Psoas muscle (tissue), 8 donors: ENCODE results near the gene KAZN. TPM values are rescaled to one million over a fixed set of nuclear protein-coding genes. Genes with fewer than 3 reads are reported as not detected.

ENCODE experiments used
- ATAC-seq, 4 donors: fragments of 200-7000 bp; cut with Tn5 transposase; one replicate each; pipeline ENCODE4 v1.9.1; 2020; ENCODE audit warnings: moderate library complexity in 3 of 4, mild to moderate bottlenecking in 2 of 4
- DNase-seq, 2 donors: peaks; one replicate each; pipeline ENCODE4 v3.0.0-alpha.2; 2020
- H3K27ac ChIP-seq: fragments of 200-600 bp; one replicate; pipeline ENCODE4 v1.8.0; 2022
- H3K27me3 ChIP-seq, 3 donors: fragments of 200-600 bp in 1 of 3; one replicate each; pipeline versions ENCODE4 v1.6.1 to v1.8.0; 2013 to 2022; ENCODE audit warnings: low read length in 2 of 3, mild to moderate bottlenecking in 2 of 3, moderate library complexity in 1 of 3; ENCODE audit not compliant: insufficient read depth in 3 of 3
- H3K36me3 ChIP-seq, 2 donors: fragments of 200-600 bp in 1 of 2; one replicate each; pipeline versions ENCODE4 v1.6.1 to v1.8.0; 2013 to 2022; ENCODE audit warnings: low read depth in 1 of 2, mild to moderate bottlenecking in 1 of 2, moderate library complexity in 1 of 2; ENCODE audit not compliant: insufficient read depth in 1 of 2
- H3K4me1 ChIP-seq: fragments of 200-600 bp; one replicate; pipeline ENCODE4 v1.8.0; 2022
- H3K4me3 ChIP-seq: fragments of 200-600 bp; one replicate; pipeline ENCODE4 v1.8.0; 2022; ENCODE audit warnings: mild to moderate bottlenecking
- H3K9me3 ChIP-seq: fragments of 200-600 bp; one replicate; pipeline ENCODE4 v1.8.0; 2022
- WGBS, 3 donors: extraction: QIAGEN DNeasy Blood & Tissue Kit; methylation state at CpG; one replicate each; pipeline versions ENCODE4 v1.1.6 to v1.1.7; 2013; 5-methylcytosine and 5-hydroxymethylcytosine counted together
- intact Hi-C, 2 donors: fragments of 100-400 bp; cut with DNase I; formaldehyde crosslinking; loops; one replicate each; pipeline versions ENCODE4 v1.11.0 to v1.14.2; 2022
- polyA plus RNA-seq, 3 donors: library from polyadenylated mRNA; stranded (reverse); fragments of 200-250 nt; gene quantifications; one replicate each; pipeline ENCODE4 v1.2.3, GENCODE V29; 2013
- total RNA-seq, 4 donors: library from RNA; stranded (reverse); fragmentation: NEBNext Ultra II Directional in 2 of 4; extraction: Animal tissue kit (Norgen Biotek cat#: 25700) in 2 of 4; gene quantifications; one replicate each; pipeline versions ENCODE4 v1.2.1 to v1.2.4, GENCODE V29; 2021 to 2023
- TF ChIP-seq, protein P1 (sequence below): fragments of 200-600 bp; IDR thresholded peaks from one replicate; pipeline ENCODE4 v1.8.0; 2022; ENCODE audit warnings: antibody characterized with exemption
- donor health status: healthy with polysubstance abuse.
- donor health status: DM: no; HTN: no; CAD: no; lungs with moderate emphysema.
- donor health status: Bipolar disorder and iron deficiency.
- donor health status: healthy.
- donor health status: DM: yes; HTN: yes; CAD: no.
- donor health status: DM: no; HTN: no; CAD: no.
- donor health status: DM: no; HTN: no; CAD: no.
- donor health status: DM: yes; HTN: yes; CAD: no.

KAZN gene
- total and polyA plus RNA-seq, 7 donors = 0.23 to 2.3 (median 0.97) TPM

DNA sequence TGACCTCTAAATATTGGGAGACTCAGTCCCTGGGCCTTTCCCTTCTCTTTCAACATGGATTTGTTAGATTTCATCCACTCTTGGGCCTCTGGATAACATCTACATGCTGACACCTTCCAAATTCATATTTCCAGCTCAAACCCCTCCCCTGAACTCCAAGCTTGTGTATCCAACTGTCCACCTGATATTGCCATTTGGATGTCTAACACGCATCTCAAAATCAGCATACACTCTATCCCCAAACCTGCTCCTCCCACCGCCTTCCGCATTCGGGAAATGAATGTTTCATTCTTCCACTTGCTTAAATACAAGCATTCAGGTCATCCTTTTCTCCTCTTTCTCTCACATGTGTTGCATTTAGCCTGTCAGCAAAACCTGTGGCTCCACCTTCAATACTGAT, 17.5 kb upstream of the KAZN start:
- H3K36me3 ChIP-seq = no peaks in the 10 kb centered on the region
- no peaks in the 10 kb centered on the region for H3K27me3 ChIP-seq
- TF ChIP-seq, protein P1, sequence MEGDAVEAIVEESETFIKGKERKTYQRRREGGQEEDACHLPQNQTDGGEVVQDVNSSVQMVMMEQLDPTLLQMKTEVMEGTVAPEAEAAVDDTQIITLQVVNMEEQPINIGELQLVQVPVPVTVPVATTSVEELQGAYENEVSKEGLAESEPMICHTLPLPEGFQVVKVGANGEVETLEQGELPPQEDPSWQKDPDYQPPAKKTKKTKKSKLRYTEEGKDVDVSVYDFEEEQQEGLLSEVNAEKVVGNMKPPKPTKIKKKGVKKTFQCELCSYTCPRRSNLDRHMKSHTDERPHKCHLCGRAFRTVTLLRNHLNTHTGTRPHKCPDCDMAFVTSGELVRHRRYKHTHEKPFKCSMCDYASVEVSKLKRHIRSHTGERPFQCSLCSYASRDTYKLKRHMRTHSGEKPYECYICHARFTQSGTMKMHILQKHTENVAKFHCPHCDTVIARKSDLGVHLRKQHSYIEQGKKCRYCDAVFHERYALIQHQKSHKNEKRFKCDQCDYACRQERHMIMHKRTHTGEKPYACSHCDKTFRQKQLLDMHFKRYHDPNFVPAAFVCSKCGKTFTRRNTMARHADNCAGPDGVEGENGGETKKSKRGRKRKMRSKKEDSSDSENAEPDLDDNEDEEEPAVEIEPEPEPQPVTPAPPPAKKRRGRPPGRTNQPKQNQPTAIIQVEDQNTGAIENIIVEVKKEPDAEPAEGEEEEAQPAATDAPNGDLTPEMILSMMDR = no peak
- no peak for ATAC-seq
- 96 to 97% (median 97%) methylated on average over 4 of the region's 4 CpGs for whole genome bisulfite sequencing, 3 donors
- H3K27ac ChIP-seq = no peak overlapping the region
- intact Hi-C loops = no loop called here
- H3K4me3 ChIP-seq = no peak overlapping the region
- H3K4me1 ChIP-seq = no peaks in the 10 kb centered on the region
- no peaks in the 10 kb centered on the region for H3K9me3 ChIP-seq
- no peak for DNase-seq

DNA sequence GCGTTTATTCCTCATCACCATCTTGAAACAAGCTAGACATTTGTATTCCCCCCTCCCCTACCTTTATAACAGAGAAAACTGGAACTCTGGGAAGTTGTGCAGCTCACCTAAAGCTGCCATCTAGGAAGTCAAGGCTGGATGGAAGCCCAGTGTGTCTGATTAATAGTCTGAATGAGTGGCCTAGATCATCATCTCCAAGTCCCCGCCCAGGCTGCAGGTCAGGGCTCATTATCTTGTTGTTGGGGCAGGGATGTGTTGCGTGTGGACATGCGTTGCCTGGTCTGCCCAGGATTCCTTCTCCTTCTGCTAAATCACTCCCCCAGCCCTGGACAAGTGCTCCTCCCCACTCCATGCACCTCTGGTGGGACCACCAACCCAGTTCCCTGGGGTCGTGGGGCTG, 14.7 kb upstream of the KAZN start:
- ATAC-seq = no peak

DNA sequence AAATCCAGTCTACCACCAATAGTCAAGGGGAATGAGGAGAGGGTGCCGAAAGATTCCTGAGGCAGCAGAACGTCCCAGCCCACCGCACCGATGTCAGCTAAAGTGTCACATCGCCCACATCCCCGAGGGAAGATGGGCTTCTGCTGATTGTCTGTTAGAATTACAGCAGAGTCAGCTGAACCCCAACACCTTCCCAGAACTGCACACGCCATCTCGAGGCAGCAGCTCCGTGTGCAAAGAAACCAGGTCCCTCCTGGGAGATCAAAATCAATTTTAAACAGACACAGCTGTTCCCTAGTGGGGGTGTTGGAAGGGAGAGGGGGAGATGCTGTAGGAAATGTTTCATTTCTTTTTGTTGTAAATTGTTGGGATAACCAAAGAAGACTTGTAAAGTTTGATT, 12.8 kb upstream of the KAZN start:
- 53 to 64% (median 60%) methylated on average over 9 of the region's 9 CpGs for WGBS, 3 donors
- H3K9me3 ChIP-seq = no peaks in the 10 kb centered on the region
- ATAC-seq (no peak), DNase-seq (no peak)
- no peaks in the 10 kb centered on the region for H3K36me3 ChIP-seq
- TF ChIP-seq, protein P1 = no peak
- no peaks in the 10 kb centered on the region for H3K27me3 ChIP-seq
- intact Hi-C loops = no loop called here
- H3K4me1 ChIP-seq = no peaks in the 10 kb centered on the region
- H3K4me3 ChIP-seq = no peak overlapping the region
- no peak overlapping the region for H3K27ac ChIP-seq

More for the DNA sequence above, 14.7 kb upstream of the KAZN start:
- Histone ChIP-seq H3K4me1 (no peaks in the 10 kb centered on the region), H3K4me3 (no peak overlapping the region), H3K27ac (no peak overlapping the region), H3K9me3 (no peaks in the 10 kb centered on the region), H3K27me3 (no peaks in the 10 kb centered on the region), H3K36me3 (no peaks in the 10 kb centered on the region)
- no peak for DNase-seq
- 90 to 94% (median 92%) methylated on average over 5 of the region's 5 CpGs for WGBS, 3 donors
- intact Hi-C loops = no loop called here
- TF ChIP-seq, protein P1 = no peak

DNA sequence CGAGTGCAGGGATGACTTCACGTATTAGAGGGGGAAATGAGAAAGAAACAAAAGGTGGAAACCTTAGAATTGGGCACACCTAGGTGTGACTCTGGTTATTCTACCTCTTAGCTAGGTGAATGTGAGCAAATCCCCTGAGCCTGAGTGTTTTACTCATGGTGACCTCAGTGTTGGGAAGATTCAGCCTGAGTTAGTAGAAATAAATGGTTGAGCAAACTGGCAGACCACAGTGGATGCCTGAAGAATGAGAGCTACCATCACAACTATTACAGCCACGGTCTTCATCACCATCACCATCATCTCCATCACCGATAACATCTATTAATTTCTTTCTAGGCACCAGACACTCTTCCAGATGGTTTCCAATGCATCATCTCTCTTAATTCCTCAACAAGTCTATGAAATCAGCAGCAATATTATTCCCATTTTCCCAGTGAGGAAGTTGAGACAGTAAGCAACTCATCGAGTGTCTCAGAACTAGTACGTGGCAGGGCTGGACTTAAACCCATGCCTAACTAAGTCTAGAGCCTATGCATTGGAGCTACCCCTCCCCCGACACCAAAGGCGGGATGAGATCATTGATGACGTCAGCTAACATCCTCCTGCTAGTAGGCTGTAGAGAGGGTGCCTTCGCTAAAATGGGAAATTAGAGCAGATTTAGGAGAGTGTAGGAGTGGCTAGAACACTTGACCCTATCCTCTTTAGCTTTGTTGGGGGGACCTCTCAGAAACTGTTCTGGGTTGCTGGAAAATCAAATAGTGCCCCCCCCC, 7.9 kb upstream of the KAZN start:
- 68 to 84% (median 76%) methylated on average over 10 of the region's 10 CpGs for WGBS, 3 donors

More for the DNA sequence above, 7.9 kb upstream of the KAZN start:
- DNase-seq = no peak
- Histone ChIP-seq H3K27ac (no peak overlapping the region), H3K4me1 (no peaks in the 10 kb centered on the region), H3K4me3 (no peak overlapping the region), H3K9me3 (no peaks in the 10 kb centered on the region), H3K27me3 (peaks cover 0 to 5% (median 0%) of the 10 kb centered on the region in 3 donors), H3K36me3 (no peaks in the 10 kb centered on the region)
- TF ChIP-seq, protein P1 = no peak
- no peak for ATAC-seq
- intact Hi-C loops = no loop called here
